Activated CD4-positive, CD25-positive, alpha-beta regulatory T cell treated with anti-CD3 and anti-CD28 coated beads, Interleukin-2, amount 50 U/mL, for 24 hours (primary cell): ENCODE results near the gene CUTC.

Experiments used
- ATAC-seq, 2 donors: fragments of 150-1000 bp; cut with Tn5 transposase; one replicate each; pipeline ENCODE4 v1.10.0; 2021; ENCODE audit warnings: mild to moderate bottlenecking in 1 of 2, moderate library complexity in 1 of 2

Gene CUTC

DNA sequence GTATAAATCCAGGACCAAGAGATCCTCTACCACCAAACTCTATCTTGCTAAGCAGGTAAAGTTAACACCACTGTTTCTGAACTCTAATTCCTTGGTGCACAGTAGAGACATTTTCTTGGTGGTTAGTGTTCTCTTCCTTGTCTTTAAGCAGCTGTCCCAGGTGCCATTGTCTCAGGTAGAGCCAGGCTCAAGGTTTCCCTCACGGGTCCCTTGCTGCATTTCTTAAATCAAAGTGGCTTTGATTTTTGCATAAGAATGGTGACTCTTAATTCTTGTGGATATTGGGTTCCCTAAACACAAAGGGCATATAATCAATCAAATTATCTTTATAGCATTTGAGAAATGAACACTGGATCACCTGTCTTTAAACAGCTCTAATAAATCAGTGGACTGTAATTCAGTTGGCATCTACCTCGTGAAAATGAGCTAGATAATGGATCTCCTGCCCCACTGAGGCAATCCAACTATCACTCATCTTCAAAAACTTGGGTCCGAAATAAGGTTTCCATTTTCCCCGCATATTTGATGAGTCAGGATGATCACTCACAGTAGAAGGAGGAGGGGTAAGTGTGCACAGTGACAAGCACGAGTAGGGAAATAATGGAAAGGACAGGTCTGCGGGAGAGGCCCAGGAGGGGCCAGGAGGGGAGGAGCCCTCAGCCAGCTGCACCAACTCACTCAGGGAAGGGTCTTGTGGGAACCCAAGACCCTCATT, 52.9 kb downstream of the CUTC start:
- ATAC-seq: no peak

DNA sequence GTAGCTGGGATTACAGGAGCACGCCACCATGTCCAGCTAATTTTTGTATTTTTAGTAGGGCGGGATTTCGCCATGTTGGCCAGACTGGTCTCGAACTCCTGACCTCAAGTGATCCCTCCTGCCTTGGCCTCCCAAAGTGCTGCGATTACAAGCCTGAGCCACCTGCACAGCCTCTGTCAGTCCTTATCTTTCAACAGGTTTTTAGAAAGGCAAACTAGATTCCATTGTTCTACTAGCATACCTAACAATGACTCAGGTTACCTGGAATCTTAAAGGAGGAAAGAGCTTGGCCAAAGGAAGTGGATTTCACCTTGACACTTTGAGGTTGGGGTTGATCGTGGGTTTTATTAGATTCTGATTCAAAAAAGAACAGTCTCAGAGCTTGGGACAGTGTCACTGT, 53.6 kb downstream of the CUTC start:
- ATAC-seq: no peak

DNA sequence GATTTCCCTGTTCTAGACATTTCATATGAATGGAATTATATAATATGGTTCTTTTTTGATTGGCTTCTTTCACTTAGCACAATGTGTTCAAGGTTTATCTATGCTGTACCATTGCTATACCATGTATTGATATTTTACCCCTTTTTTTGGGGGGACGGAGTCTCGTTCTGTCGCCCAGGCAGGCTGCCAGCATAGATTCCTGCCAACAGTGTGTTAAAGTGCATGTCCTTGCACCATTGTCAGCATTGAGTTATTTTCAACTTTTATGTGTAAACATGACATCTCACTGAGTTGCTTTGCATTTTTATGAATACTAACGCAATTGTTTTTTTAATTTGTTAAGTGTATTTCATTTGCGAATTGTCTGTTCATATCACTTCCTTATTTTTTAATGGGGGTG, 55.3 kb downstream of the CUTC start:
- ATAC-seq: no peak

DNA sequence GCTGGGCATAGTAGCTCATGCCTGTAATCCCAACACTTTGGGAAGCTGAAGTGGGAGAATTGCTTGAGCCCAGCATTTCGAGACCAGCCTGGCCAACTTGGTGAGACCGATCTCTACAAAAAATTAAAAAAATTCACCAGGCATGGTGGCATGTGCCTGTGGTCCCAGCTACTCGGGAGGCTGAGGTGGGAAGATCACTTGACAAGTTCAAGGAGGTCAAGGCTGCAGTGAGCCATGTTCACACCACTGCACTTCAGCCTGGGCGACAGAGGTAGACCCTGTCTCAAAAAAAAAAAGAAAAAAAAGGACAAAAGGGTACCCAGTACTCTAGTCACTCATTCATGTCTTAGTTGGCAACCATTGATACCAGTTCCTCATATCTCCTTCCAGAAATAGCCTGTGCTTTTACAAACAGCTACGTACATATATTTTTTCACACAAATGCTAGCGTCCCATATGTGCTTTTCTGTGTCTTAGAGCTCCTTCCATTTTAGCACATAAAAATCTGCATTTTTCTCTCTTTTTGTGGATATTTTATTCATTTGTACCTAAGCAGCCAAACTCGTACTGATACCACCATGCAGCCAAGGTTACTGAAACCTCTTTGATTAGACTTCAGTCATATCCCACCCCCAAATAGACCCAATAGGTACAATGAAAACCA, 55.9 kb downstream of the CUTC start:
- no peak for ATAC-seq

DNA sequence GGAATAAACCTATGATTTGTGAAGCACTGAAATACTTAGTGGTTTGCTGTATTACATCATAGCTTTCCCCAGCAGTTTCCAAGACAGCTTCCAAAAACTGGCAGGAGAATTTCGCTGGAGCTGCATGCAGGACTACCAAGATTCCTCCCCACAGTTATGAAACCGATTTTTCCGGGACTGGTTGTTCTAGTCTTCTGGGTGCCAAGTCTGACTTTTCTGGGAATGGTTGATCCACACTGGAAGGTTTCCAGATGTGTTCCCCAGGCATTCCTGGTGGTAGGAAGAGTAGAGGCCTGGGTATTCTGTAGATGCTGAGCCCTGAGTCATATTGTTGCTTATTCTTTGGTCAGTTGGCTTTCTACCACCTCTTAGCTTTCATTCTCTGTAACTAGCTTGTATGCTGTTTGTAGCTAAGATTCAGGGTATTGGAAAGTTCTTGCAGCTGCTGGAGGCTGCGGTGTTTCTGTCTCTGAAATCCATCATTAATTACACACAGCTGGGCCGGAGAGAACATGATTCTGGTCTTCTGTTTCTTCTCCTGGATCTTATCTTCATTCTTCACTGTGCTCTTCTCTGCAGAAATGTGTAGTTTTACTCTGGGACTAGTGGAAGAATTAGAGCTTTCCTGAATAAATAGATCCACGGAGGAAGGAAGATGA, 56.7 kb downstream of the CUTC start:
- ATAC-seq: no peak

DNA sequence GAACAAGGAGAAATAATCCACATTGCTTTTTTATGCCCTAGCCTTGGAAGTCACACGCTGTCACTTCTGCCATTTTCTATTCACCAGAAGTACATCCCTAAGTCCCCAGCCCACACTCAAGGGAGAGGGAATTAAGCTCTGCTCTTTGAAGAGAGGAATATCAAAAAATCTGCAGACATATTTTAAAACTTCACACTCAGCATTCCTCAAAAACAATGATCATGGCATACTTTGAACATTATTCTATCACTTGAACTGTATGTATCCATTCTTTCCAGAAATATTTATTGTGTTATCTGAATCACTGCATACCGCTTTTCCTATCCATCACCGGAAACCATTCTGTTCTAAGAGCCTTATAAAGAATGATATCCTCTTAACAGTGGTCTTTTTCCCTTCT, 59.8 kb downstream of the CUTC start:
- ATAC-seq: no peak

DNA sequence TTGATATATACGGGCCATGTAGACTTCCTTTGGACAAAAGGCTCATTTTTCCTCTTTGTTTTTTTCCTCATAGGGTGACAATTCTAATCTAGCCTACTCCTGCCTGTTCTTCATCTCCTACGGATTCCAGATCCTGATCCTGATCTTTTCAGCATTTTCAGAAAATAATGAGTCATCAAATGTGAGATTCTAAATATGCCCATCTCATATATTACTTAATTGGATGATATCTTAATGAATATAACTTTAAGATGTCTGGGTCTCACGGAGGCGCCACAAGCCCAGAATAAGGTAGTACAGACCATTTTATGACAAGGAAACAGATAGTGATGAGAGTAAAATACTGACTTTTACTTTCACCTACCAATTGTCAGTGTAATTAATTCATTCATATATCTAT, 61.8 kb downstream of the CUTC start:
- ATAC-seq: no peak

DNA sequence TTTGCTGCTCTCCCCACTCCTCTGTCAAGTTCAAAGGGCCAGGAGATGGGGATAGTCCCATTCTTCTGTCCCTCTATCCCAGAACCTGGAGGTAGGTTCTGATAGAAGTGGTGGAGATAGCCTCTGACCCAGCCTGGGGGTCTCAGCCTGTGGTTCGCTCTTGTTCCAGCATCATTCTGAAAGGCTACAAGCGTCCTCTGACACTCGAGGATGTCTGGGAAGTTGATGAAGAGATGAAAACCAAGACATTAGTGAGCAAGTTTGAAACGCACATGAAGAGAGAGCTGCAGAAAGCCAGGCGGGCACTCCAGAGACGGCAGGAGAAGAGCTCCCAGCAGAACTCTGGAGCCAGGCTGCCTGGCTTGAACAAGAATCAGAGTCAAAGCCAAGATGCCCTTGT, 64.9 kb downstream of the CUTC start:
- no peak for ATAC-seq

DNA sequence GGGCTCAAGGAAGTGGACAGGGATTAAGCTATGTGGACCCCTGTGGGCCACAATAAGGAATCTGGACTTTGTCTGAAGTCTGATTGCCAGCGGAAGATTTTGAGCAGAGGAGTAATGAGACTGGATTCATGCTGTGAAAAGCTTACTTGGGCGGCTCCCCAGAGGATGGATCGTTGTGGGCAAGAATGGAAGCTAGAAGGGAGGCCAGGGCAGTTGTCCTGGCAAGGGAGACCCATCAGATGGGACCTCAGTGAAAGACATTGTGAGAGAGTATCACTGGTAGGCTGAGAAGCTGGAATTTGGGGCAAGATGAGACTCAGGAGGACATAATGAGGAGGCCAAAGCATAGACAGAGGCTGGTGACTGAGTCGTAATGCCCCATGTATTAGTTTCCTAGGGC, 66.0 kb downstream of the CUTC start:
- no peak for ATAC-seq

DNA sequence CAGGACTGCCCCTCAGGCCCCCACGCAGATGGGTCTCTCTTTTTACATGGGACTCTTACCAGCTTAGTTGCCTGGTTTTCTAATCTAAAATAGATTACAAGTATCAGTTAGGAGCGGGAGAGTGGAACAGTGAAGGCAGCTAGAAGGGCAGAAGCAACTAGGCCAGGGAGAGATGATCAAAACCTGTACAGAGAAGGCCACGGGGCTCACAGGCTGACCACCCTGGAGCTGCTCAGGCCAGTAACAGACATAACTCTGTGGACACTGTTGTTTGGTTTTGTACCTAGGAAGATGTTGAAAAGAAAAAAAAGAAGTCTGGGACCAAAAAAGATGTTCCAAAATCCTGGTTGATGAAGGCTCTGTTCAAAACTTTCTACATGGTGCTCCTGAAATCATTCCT, 66.9 kb downstream of the CUTC start:
- no peak for ATAC-seq

DNA sequence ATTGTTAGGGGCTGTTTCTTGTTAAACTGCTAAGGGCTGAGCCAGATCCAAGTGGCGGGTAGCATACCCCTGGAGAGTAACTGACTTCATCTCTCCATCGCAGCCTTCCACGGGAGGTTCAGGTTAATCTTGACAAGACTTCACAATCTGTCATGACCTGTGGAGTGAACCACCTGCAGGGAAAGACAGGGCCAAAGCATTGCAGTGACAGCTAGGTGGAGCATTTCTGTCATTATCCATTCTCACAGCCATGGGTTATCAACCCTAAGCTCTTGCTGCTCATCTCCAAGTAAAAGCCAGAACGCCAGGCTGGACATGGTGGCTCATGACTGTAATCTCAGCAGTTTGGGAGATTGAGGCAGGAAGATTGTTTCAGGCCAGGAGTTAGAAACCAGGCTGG, 67.6 kb downstream of the CUTC start:
- ATAC-seq: no peak

DNA sequence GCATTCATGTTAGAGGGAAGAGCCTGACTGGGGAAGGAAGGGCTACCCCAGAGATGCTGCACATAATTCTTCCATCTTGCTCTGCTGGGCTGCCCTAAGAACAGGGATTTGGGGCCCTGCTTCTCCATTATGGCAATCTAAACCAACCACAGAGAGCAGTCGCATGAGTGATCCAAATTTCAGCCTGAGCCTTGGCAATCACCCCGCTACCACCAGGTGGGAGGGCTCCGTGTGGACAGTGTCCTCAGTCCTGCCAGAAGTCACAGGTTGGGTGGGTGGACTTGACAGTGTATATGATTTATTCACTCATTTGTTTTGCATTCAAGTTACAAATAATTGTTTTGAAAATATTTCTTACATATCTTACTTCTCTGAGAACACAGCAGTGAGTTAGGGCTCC, 72.4 kb downstream of the CUTC start:
- no peak for ATAC-seq

DNA sequence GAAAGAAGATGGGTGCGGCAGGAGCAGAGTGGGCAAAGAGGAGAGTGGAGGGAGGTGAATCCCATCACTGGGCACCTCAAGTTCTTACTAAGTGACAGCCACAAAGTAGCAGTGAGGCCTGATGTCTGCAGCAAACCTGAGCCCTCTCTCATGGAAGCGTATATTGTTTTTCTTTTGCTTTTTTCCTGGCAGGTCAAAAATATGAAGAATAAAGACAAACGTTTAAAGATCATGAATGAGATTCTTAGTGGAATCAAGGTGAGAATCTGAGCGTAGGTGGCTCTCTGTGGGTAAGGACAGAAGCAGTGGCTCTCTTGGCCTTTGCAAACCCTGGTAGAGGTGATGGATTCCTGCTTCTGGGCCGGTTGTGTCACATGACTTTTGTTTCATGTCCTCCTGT, 73.2 kb downstream of the CUTC start:
- no peak for ATAC-seq
